GM15510 (cell line): ENCODE results near the gene ZNF462.

Experiments
- POLR2A ChIP-seq: IDR thresholded peaks from 3 replicates; pipeline ENCODE4 v1.6.1; 2011; ENCODE audit warnings: borderline replicate concordance; ENCODE audit not compliant: insufficient read length; ENCODE audit errors: extremely low read depth

The ZNF462 gene

GRCh38 chr9:106877345-106877744 lies 14.4 kb downstream of the ZNF462 start:
- no peak for TF ChIP-seq POLR2A

- TF ChIP-seq POLR2A, result no peak
Observed at GRCh38 chr9:106878081-106878837, 15.3 kb downstream of the ZNF462 start.

- no peak for TF ChIP-seq POLR2A
Observed at GRCh38 chr9:106878934-106879333, 16.0 kb downstream of the ZNF462 start.

GRCh38 chr9:106879439-106879882 lies 16.5 kb downstream of the ZNF462 start:
- TF ChIP-seq POLR2A, result no peak

GRCh38 chr9:106880081-106880480 lies 17.1 kb downstream of the ZNF462 start:
- no peak for TF ChIP-seq POLR2A

GRCh38 chr9:106880863-106881262 lies 17.9 kb downstream of the ZNF462 start:
- no peak for TF ChIP-seq POLR2A

GRCh38 chr9:106883030-106883429 lies 20.1 kb downstream of the ZNF462 start:
- no peak for TF ChIP-seq POLR2A

- no peak for TF ChIP-seq POLR2A
Observed at GRCh38 chr9:106883626-106884190, 20.7 kb downstream of the ZNF462 start.

GRCh38 chr9:106885451-106885850 lies 22.5 kb downstream of the ZNF462 start:
- TF ChIP-seq POLR2A, result no peak

- no peak for TF ChIP-seq POLR2A
Observed at GRCh38 chr9:106886111-106887046, 23.4 kb downstream of the ZNF462 start.

- no peak for TF ChIP-seq POLR2A
Observed at GRCh38 chr9:106887066-106887465, 24.1 kb downstream of the ZNF462 start.

- TF ChIP-seq POLR2A, result no peak
Observed at GRCh38 chr9:106889061-106889590, 26.2 kb downstream of the ZNF462 start.

- TF ChIP-seq POLR2A, result no peak
Observed at GRCh38 chr9:106890608-106891007, 27.6 kb downstream of the ZNF462 start.

GRCh38 chr9:106891286-106891685 lies 28.3 kb downstream of the ZNF462 start:
- TF ChIP-seq POLR2A, result no peak

- no peak for TF ChIP-seq POLR2A
Observed at GRCh38 chr9:106892632-106893031, 29.7 kb downstream of the ZNF462 start.
